Kidney (tissue), 14 donors: ENCODE results near the gene CCDC175. TPM values are rescaled to one million over a fixed set of nuclear protein-coding genes. Genes with fewer than 3 reads are reported as not detected.
A peak's percentile ranks its signal among the peaks of the same experiment; 100 is the strongest.

Experiments
- DNase-seq, 5 donors: peaks; one replicate each; pipeline ENCODE4 v3.0.0-alpha.2; 2013 to 2020
- FAIRE-seq: peaks from 2 replicates; lab custom pipeline; 2012; peaks lifted over from hg19 to GRCh38; lab: Jason Lieb, UNC
- H3K27ac ChIP-seq, 2 donors: one replicate each; pipeline ENCODE4 v1.7.0; 2013; ENCODE audit warnings: low read depth in 2 of 2, low read length in 2 of 2, inconsistent platforms in 1 of 2
- H3K27me3 ChIP-seq: one replicate; pipeline ENCODE4 v1.7.1; 2013; ENCODE audit warnings: low read length, inconsistent platforms; ENCODE audit not compliant: control insufficient read depth, insufficient read depth
- H3K36me3 ChIP-seq, 3 donors: one replicate each; pipeline versions ENCODE4 v1.7.0 to v1.7.1; 2013; ENCODE audit warnings: low read length in 3 of 3, control low read depth in 1 of 3, inconsistent platforms in 1 of 3; ENCODE audit not compliant: insufficient read depth in 3 of 3, control insufficient read depth in 2 of 3
- H3K4me1 ChIP-seq, 3 donors: one replicate each; pipeline versions ENCODE4 v1.7.0 to v1.7.1; 2013; ENCODE audit warnings: low read length in 3 of 3, inconsistent platforms in 1 of 3, low read depth in 1 of 3; ENCODE audit not compliant: control insufficient read depth in 2 of 3, insufficient read depth in 2 of 3
- H3K4me3 ChIP-seq, 3 donors: one replicate each; pipeline versions ENCODE4 v1.7.0 to v1.8.1; 2013; ENCODE audit warnings: low read length in 3 of 3, control low read depth in 1 of 3, inconsistent platforms in 1 of 3
- H3K9ac ChIP-seq, 3 donors: one replicate each; pipeline versions ENCODE4 v1.7.0 to v1.7.1; 2013; ENCODE audit warnings: low read length in 3 of 3, control low read depth in 1 of 3, inconsistent platforms in 1 of 3
- H3K9me3 ChIP-seq, 3 donors: one replicate each; pipeline versions ENCODE4 v1.7.0 to v1.7.1; 2013; ENCODE audit warnings: low read length in 3 of 3, control low read depth in 1 of 3, inconsistent platforms in 1 of 3; ENCODE audit not compliant: control insufficient read depth in 2 of 3, insufficient read depth in 1 of 3
- CTCF ChIP-seq: IDR thresholded peaks from 3 replicates; pipeline ENCODE4 v1.5.1; 2012; ENCODE audit warnings: mild to moderate bottlenecking, moderate library complexity, borderline replicate concordance; ENCODE audit not compliant: insufficient read depth; ENCODE audit errors: extremely low read depth
- intact Hi-C: fragments of 100-400 bp; cut with DNase I; formaldehyde crosslinking; loops from one replicate; pipeline ENCODE4 v1.11.1; 2022
- polyA plus RNA-seq: library from polyadenylated mRNA; stranded (reverse); fragments of 350-450 nt; fragmentation: Illumina TruSeq; extraction: RNeasy Lipid Tissue Mini Kit (QIAGEN cat#74804); gene quantifications from one replicate; pipeline ENCODE4 v1.2.3, GENCODE V29; 2014; ENCODE audit warnings: low read depth, low replicate concordance; ENCODE audit not compliant: insufficient read depth
- total RNA-seq: library from RNA; stranded (reverse); fragmentation: NEBNext Ultra II Directional; extraction: Animal tissue kit (Norgen Biotek cat#: 25700); gene quantifications from one replicate; pipeline ENCODE4 v1.2.1, GENCODE V29; 2021
- donor health status: control.
- donor health status: control.
- donor health status: control.
- donor health status: control.
- donor health status: control.
- donor health status: DM: yes; HTN: yes; CAD: no.
- donor health status: Normal renal cell carcinoma (clear cell type).

Gene CCDC175
- total and polyA plus RNA-seq, 2 donors from 2014 or later = not detected

GRCh38 chr14:59534361-59534987, 42.1 kb downstream of the CCDC175 start:
- intact Hi-C loops = no loop called here
- H3K27ac ChIP-seq = no peak overlapping the region
- peak in 3 of 5 donors; percentile 29 to 64 (median 43) for DNase-seq
- no peaks in the 10 kb centered on the region for H3K36me3 ChIP-seq
- no peak for FAIRE-seq
- no peak for TF ChIP-seq CTCF
- no peaks in the 10 kb centered on the region for H3K27me3 ChIP-seq
- H3K4me3 ChIP-seq = no peak overlapping the region
- H3K4me1 ChIP-seq = no peaks in the 10 kb centered on the region
- no peak overlapping the region for H3K9ac ChIP-seq
- no peaks in the 10 kb centered on the region for H3K9me3 ChIP-seq

GRCh38 chr14:59532419-59532818, 44.2 kb downstream of the CCDC175 start:
- H3K9ac ChIP-seq = no peak overlapping the region
- intact Hi-C loops = no loop called here
- no peak overlapping the region for H3K27ac ChIP-seq
- no peak for FAIRE-seq
- H3K4me1 ChIP-seq = no peaks in the 10 kb centered on the region
- no peaks in the 10 kb centered on the region for H3K9me3 ChIP-seq
- no peak for DNase-seq
- no peak overlapping the region for H3K4me3 ChIP-seq
- no peaks in the 10 kb centered on the region for H3K27me3 ChIP-seq
- TF ChIP-seq CTCF = no peak
- no peaks in the 10 kb centered on the region for H3K36me3 ChIP-seq

- Histone ChIP-seq H3K9me3 (no peaks in the 10 kb centered on the region), H3K4me3 (no peak overlapping the region), H3K9ac (no peak overlapping the region), H3K27me3 (no peaks in the 10 kb centered on the region), H3K36me3 (no peaks in the 10 kb centered on the region), H3K27ac (no peak overlapping the region), H3K4me1 (no peaks in the 10 kb centered on the region)
- TF ChIP-seq CTCF = no peak
- FAIRE-seq (no peak), DNase-seq (no peak)
- intact Hi-C loops = no loop called here
Measured at GRCh38 chr14:59530349-59530748, 46.3 kb downstream of the CCDC175 start.

GRCh38 chr14:59529189-59529588, 47.4 kb downstream of the CCDC175 start:
- DNase-seq (no peak), FAIRE-seq (no peak)
- Histone ChIP-seq H3K27ac (no peak overlapping the region), H3K27me3 (no peaks in the 10 kb centered on the region), H3K4me3 (no peak overlapping the region), H3K36me3 (no peaks in the 10 kb centered on the region), H3K9me3 (no peaks in the 10 kb centered on the region), H3K9ac (no peak overlapping the region), H3K4me1 (no peaks in the 10 kb centered on the region)
- intact Hi-C loops = no loop called here
- TF ChIP-seq CTCF = no peak
